ENCODE measurements around the gene SLC9B2. TPM values are rescaled to one million over a fixed set of nuclear protein-coding genes. Genes with fewer than 3 reads are reported as not detected.

SLC9B2 gene
- total RNA-seq, 1 experiment from 2014 or later: 4.6 TPM

DNA sequence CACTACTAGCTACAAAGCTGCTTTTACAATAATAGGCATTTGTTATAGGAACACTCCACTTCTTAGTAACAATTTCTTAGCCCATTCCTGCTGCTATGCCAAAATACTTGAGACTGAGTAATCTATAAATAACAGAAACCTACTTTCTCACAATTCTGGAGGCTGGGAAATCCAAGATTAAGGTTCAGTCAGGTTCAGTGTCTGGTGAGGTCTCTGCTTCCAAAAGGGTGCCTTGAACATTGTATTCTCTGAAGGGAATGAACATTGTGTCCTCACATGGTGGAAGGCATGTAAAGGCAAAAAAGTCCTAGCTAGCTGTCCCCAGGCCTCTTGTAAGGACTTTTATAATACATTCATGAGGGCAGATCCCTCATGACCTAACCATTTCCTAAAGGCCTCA is 64.0 kb downstream of the SLC9B2 start:
- CTCF ChIA-PET: interaction anchor here (1.1 kb wide), 1 partner anchor 281 kb away, joined by 4 read pairs; no protein-coding TSS in a partner anchor
- no peaks in the 10 kb centered on the region; the same call in 1 of the 2 replicates for H3K27me3 Mint-ChIP-seq (ENCODE audit: low read depth)
- POLR2A ChIA-PET: no interaction called here
- H3K36me3 Mint-ChIP-seq: no peaks in the 10 kb centered on the region
- TF ChIP-seq FOXP4 (CRISPR knock-in tag; IDR thresholded peaks at IDR 0.05): no peak
- no peak for TF ChIP-seq ZNF281 (CRISPR knock-in tag; IDR thresholded peaks at IDR 0.05)
- TF ChIP-seq, protein P1, sequence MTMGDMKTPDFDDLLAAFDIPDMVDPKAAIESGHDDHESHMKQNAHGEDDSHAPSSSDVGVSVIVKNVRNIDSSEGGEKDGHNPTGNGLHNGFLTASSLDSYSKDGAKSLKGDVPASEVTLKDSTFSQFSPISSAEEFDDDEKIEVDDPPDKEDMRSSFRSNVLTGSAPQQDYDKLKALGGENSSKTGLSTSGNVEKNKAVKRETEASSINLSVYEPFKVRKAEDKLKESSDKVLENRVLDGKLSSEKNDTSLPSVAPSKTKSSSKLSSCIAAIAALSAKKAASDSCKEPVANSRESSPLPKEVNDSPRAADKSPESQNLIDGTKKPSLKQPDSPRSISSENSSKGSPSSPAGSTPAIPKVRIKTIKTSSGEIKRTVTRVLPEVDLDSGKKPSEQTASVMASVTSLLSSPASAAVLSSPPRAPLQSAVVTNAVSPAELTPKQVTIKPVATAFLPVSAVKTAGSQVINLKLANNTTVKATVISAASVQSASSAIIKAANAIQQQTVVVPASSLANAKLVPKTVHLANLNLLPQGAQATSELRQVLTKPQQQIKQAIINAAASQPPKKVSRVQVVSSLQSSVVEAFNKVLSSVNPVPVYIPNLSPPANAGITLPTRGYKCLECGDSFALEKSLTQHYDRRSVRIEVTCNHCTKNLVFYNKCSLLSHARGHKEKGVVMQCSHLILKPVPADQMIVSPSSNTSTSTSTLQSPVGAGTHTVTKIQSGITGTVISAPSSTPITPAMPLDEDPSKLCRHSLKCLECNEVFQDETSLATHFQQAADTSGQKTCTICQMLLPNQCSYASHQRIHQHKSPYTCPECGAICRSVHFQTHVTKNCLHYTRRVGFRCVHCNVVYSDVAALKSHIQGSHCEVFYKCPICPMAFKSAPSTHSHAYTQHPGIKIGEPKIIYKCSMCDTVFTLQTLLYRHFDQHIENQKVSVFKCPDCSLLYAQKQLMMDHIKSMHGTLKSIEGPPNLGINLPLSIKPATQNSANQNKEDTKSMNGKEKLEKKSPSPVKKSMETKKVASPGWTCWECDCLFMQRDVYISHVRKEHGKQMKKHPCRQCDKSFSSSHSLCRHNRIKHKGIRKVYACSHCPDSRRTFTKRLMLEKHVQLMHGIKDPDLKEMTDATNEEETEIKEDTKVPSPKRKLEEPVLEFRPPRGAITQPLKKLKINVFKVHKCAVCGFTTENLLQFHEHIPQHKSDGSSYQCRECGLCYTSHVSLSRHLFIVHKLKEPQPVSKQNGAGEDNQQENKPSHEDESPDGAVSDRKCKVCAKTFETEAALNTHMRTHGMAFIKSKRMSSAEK (CRISPR knock-in tag; IDR thresholded peaks at IDR 0.05; ENCODE audit: borderline replicate concordance): no peak
- TF ChIP-seq, protein P2, sequence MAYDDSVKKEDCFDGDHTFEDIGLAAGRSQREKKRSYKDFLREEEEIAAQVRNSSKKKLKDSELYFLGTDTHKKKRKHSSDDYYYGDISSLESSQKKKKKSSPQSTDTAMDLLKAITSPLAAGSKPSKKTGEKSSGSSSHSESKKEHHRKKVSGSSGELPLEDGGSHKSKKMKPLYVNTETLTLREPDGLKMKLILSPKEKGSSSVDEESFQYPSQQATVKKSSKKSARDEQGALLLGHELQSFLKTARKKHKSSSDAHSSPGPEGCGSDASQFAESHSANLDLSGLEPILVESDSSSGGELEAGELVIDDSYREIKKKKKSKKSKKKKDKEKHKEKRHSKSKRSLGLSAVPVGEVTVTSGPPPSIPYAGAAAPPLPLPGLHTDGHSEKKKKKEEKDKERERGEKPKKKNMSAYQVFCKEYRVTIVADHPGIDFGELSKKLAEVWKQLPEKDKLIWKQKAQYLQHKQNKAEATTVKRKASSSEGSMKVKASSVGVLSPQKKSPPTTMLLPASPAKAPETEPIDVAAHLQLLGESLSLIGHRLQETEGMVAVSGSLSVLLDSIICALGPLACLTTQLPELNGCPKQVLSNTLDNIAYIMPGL (CRISPR knock-in tag; IDR thresholded peaks at IDR 0.05): no peak
- TF ChIP-seq ZNF416 (CRISPR knock-in tag; IDR thresholded peaks at IDR 0.05): no peak
- no peak for TF ChIP-seq ZNF423 (CRISPR knock-in tag; IDR thresholded peaks at IDR 0.05)
- TF ChIP-seq, protein P3, sequence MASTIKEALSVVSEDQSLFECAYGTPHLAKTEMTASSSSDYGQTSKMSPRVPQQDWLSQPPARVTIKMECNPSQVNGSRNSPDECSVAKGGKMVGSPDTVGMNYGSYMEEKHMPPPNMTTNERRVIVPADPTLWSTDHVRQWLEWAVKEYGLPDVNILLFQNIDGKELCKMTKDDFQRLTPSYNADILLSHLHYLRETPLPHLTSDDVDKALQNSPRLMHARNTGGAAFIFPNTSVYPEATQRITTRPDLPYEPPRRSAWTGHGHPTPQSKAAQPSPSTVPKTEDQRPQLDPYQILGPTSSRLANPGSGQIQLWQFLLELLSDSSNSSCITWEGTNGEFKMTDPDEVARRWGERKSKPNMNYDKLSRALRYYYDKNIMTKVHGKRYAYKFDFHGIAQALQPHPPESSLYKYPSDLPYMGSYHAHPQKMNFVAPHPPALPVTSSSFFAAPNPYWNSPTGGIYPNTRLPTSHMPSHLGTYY (CRISPR knock-in tag; IDR thresholded peaks at IDR 0.05): no peak
- no peak for TF ChIP-seq GABPB1 (CRISPR knock-in tag; IDR thresholded peaks at IDR 0.05)
- TF ChIP-seq KAT7 (CRISPR knock-in tag; IDR thresholded peaks at IDR 0.05; ENCODE audit: borderline replicate concordance): no peak
- no peak for TF ChIP-seq NR1H2 (CRISPR knock-in tag; IDR thresholded peaks at IDR 0.05)
- no peak for TF ChIP-seq SMAD4 (CRISPR knock-in tag; IDR thresholded peaks at IDR 0.05)
- DNase-seq (ENCODE audit: low spot score) (no peak), ATAC-seq (no peak)
- H3K27ac Mint-ChIP-seq: no peak overlapping the region
- no peaks in the 10 kb centered on the region for H3K4me1 Mint-ChIP-seq
- H3K4me3 Mint-ChIP-seq: no peak overlapping the region
- no peaks in the 10 kb centered on the region for H3K9me3 Mint-ChIP-seq

DNA sequence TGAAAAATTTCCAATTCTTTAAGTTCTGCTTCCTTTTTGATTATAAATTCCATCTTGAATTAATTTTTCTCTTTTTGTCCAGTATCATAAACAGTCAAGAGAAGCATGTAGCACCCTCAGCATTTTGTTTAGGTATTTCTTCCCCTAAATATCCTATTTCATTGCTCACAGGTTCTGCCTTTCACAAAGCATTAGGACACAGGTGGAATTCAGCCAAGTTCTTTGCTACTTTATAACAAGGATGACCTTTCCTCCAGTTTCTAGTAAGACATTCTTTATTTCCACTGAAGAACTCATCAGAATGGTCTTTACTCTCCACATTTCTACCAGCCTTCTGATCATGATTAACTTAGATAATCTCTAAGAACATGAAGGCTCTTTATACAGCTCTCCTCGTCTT is 64.5 kb downstream of the SLC9B2 start:
- ChIA-PET POLR2A (no interaction called here), CTCF (interaction anchor here (1.3 kb wide), 1 partner anchor 20 kb away, joined by 4 read pairs; no protein-coding TSS in a partner anchor)
- Mint-ChIP-seq H3K4me1 (no peaks in the 10 kb centered on the region), H3K27me3 (ENCODE audit: low read depth) (no peaks in the 10 kb centered on the region; the same call in 1 of the 2 replicates), H3K9me3 (no peaks in the 10 kb centered on the region), H3K36me3 (no peaks in the 10 kb centered on the region), H3K4me3 (no peak overlapping the region), H3K27ac (no peak overlapping the region)
- DNase-seq (ENCODE audit: low spot score): no peak
- no peak for ATAC-seq
- no peak for TF ChIP-seq PRRX2 (CRISPR knock-in tag; IDR thresholded peaks at IDR 0.05)
- no peak for TF ChIP-seq ZNF671 (CRISPR knock-in tag; IDR thresholded peaks at IDR 0.05)
- TF ChIP-seq MYBL2 (CRISPR knock-in tag; IDR thresholded peaks at IDR 0.05): no peak
- no peak for TF ChIP-seq ATF1 (CRISPR knock-in tag; IDR thresholded peaks at IDR 0.05)
- TF ChIP-seq ATF6 (CRISPR knock-in tag; IDR thresholded peaks at IDR 0.05): no peak
- no peak for TF ChIP-seq CTCF (IDR thresholded peaks at IDR 0.05)
- no peak for TF ChIP-seq GRHL2 (CRISPR knock-in tag; IDR thresholded peaks at IDR 0.05; ENCODE audit: insufficient replicate concordance, severe bottlenecking)
- TF ChIP-seq FOXK1 (CRISPR knock-in tag; IDR thresholded peaks at IDR 0.05): no peak
- no peak for TF ChIP-seq JAZF1 (CRISPR knock-in tag; IDR thresholded peaks at IDR 0.05)

All from WTC11 (cell line).